Osteoblast (primary cell): ENCODE data around the gene EXOSC10. TPM values are rescaled to one million over a fixed set of nuclear protein-coding genes. Genes with fewer than 3 reads are reported as not detected.
"Not testable (repeated sequence)": the region's sequence is repeated elsewhere in the genome, so short reads cannot be mapped to it uniquely, and the experiment has no call there.

Source experiments
- DNase-seq: peaks from one replicate; pipeline ENCODE4 v3.0.0; 2011; ENCODE audit warnings: low spot score, mixed read lengths; ENCODE audit not compliant: insufficient read length; ENCODE audit errors: missing footprints
- H2AFZ ChIP-seq: 2 replicates; pipeline ENCODE4 v1.6.0; 2011; ENCODE audit warnings: mild to moderate bottlenecking, low read length
- H3K27ac ChIP-seq: 2 replicates; pipeline ENCODE4 v1.5.1; 2011; ENCODE audit warnings: mild to moderate bottlenecking, low read depth, low read length, moderate library complexity
- H3K27me3 ChIP-seq: 2 replicates; pipeline ENCODE4 v1.6.0; 2012; ENCODE audit warnings: mild to moderate bottlenecking, control low read depth, inconsistent platforms, low read length, moderate library complexity; ENCODE audit not compliant: insufficient read depth
- H3K36me3 ChIP-seq: 2 replicates; pipeline ENCODE4 v1.5.1; 2011; ENCODE audit warnings: mild to moderate bottlenecking, low read length, control low read depth, moderate library complexity; ENCODE audit not compliant: insufficient read depth
- H3K4me1 ChIP-seq: 2 replicates; pipeline ENCODE4 v1.5.1; 2011; ENCODE audit warnings: mild to moderate bottlenecking, low read length, control low read depth, moderate library complexity; ENCODE audit not compliant: insufficient read depth
- H3K4me2 ChIP-seq: 2 replicates; pipeline ENCODE4 v1.6.0; 2011; ENCODE audit warnings: mild to moderate bottlenecking, low read length; ENCODE audit not compliant: insufficient read depth
- H3K4me3 ChIP-seq: fragments of 200-600 bp; sonication (generic); 3 replicates; pipeline ENCODE4 v1.5.1; 2012; ENCODE audit warnings: mild to moderate bottlenecking, low read length, inconsistent platforms; ENCODE audit not compliant: insufficient read depth
- H3K79me2 ChIP-seq: 2 replicates; pipeline ENCODE4 v1.6.0; 2012; ENCODE audit warnings: mild to moderate bottlenecking, low read length, control low read depth, inconsistent platforms; ENCODE audit not compliant: insufficient read depth
- H3K9me3 ChIP-seq: 2 replicates; pipeline ENCODE4 v1.5.1; 2011; ENCODE audit warnings: low read depth, low read length, control low read depth
- H4K20me1 ChIP-seq: 2 replicates; pipeline ENCODE4 v1.6.0; 2012; ENCODE audit warnings: mild to moderate bottlenecking, low read length, control low read depth; ENCODE audit not compliant: insufficient read depth
- total RNA-seq: library from RNA; depleted of rRNA; stranded (reverse); fragments of >200 nt; gene quantifications from 2 replicates; pipeline ENCODE4 v1.2.3, GENCODE V29; 2012
- TF ChIP-seq, protein P1 (sequence below): IDR thresholded peaks from 2 replicates; pipeline ENCODE4 v1.5.1; 2011; ENCODE audit warnings: mild to moderate bottlenecking, low read depth, low read length, moderate library complexity; ENCODE audit errors: extremely low read depth

The EXOSC10 gene
- total RNA-seq, 1 donor, result 43.4 TPM

DNA sequence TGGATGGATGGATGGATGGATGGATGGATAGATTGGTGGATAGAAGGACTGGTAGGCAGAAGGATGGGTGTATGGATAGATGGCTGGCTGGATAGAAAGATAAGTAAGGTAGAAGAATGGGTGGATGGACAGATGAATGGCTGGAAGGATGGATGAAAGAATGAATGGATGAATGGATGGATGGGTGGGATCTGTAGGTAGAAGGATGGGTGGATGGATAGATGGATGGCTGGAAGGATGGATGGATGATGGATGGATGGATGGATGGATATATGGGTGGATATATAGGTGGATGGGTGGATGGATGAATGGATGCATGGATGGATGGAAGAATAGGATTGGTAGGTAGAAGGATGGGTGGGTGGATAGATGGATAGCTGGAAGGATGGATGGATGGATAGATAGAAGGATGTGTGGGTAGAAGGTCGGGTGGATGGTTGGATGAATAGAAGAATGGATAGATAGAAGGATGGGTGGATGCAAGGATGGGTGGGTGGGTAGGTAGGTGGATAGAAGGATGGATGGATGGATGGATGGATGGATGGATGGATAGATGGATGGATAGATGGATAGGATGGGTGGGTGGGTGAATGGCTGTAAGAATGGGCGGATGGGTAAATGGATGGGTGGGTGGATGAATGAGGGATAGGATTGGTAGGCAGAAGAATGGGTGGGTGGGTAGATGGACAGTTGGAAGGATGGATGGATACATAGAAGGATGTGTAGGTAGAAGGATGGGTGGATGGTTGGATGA, 60.1 kb downstream of the EXOSC10 start:
- no peak for DNase-seq
- H3K27me3 ChIP-seq, result peaks cover 10% of the 10 kb centered on the region
- peaks cover 4% of the 10 kb centered on the region for H3K4me1 ChIP-seq
- H2AFZ ChIP-seq, result no peak overlapping the region
- H3K27ac ChIP-seq, result no peak overlapping the region
- no peaks in the 10 kb centered on the region for H3K9me3 ChIP-seq
- no peak overlapping the region for H3K4me2 ChIP-seq
- no peaks in the 10 kb centered on the region for H3K36me3 ChIP-seq
- TF ChIP-seq, protein P1, sequence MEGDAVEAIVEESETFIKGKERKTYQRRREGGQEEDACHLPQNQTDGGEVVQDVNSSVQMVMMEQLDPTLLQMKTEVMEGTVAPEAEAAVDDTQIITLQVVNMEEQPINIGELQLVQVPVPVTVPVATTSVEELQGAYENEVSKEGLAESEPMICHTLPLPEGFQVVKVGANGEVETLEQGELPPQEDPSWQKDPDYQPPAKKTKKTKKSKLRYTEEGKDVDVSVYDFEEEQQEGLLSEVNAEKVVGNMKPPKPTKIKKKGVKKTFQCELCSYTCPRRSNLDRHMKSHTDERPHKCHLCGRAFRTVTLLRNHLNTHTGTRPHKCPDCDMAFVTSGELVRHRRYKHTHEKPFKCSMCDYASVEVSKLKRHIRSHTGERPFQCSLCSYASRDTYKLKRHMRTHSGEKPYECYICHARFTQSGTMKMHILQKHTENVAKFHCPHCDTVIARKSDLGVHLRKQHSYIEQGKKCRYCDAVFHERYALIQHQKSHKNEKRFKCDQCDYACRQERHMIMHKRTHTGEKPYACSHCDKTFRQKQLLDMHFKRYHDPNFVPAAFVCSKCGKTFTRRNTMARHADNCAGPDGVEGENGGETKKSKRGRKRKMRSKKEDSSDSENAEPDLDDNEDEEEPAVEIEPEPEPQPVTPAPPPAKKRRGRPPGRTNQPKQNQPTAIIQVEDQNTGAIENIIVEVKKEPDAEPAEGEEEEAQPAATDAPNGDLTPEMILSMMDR, result no peak
- no peaks in the 10 kb centered on the region for H4K20me1 ChIP-seq
- no peak overlapping the region for H3K4me3 ChIP-seq
- no peaks in the 10 kb centered on the region for H3K79me2 ChIP-seq

DNA sequence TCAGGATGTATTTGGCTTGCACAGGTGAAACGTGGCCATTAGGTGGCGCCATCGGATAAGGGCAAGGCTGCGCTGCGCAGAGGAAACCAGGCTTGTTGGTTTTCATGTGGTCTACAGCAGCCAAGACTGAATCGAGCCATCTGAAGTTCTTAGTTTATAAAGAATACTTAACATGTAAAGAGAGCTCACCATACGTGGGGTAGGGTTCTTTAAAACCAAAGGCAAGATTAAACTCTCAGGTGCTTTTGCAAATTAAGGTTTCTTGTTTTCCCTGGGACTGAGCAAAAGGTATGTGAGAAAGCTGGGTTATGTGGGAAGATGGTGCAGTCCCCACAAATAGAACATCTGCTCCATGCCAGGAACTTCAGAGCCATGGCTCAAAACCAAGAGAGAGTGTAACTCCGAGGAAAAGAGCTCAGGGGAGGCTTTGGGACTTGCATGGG, 61.9 kb downstream of the EXOSC10 start:
- TF ChIP-seq, protein P1, result peak; percentile 99
- peak; percentile 96 for DNase-seq
- H2AFZ ChIP-seq, result no peak overlapping the region
- H3K27me3 ChIP-seq, result peaks cover 10% of the 10 kb centered on the region
- no peaks in the 10 kb centered on the region for H3K36me3 ChIP-seq
- H3K27ac ChIP-seq, result no peak overlapping the region
- no peaks in the 10 kb centered on the region for H3K9me3 ChIP-seq
- H4K20me1 ChIP-seq, result no peaks in the 10 kb centered on the region
- H3K79me2 ChIP-seq, result no peaks in the 10 kb centered on the region
- H3K4me1 ChIP-seq, result peaks cover 4% of the 10 kb centered on the region
- no peak overlapping the region for H3K4me3 ChIP-seq
- H3K4me2 ChIP-seq, result no peak overlapping the region

DNA sequence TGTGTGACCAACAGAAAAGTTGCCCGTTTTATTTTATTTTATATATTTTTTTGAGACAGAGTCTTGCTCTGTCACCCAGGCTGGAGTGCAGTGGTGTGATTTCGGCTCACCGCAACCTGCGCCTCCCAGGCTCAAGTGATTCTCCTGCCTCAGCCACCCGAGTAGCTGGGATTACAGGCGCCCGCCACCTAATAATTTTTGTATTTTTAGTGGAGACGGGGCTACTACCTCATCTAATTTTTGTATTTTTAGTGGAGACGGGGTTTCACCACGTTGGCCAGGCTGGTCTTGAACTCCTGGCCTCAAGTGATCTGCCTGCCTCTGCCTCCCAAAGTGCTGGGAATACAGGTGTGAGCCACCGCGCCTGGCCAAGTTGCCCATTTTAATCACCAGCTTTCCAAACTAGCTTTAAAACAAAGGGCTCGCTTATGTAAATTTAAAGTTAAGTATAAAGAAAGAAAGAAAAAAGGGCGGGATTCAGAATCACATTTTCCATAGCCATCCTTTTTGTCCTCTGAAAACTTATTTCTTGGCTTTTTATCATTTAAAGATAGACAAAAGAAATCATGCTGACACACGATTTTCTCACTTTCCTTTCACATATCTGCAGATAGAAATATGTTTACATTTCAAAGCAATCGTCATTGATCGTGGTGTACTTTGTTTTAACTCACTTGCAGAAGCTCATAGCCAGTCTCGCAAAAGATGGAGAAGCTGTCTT, 62.5 kb downstream of the EXOSC10 start:
- not testable (repeated sequence) for H3K79me2 ChIP-seq, H2AFZ ChIP-seq, H3K4me1 ChIP-seq, H3K27ac ChIP-seq, H3K9me3 ChIP-seq, H4K20me1 ChIP-seq, H3K36me3 ChIP-seq, H3K4me2 ChIP-seq, DNase-seq, H3K27me3 ChIP-seq, H3K4me3 ChIP-seq

DNA sequence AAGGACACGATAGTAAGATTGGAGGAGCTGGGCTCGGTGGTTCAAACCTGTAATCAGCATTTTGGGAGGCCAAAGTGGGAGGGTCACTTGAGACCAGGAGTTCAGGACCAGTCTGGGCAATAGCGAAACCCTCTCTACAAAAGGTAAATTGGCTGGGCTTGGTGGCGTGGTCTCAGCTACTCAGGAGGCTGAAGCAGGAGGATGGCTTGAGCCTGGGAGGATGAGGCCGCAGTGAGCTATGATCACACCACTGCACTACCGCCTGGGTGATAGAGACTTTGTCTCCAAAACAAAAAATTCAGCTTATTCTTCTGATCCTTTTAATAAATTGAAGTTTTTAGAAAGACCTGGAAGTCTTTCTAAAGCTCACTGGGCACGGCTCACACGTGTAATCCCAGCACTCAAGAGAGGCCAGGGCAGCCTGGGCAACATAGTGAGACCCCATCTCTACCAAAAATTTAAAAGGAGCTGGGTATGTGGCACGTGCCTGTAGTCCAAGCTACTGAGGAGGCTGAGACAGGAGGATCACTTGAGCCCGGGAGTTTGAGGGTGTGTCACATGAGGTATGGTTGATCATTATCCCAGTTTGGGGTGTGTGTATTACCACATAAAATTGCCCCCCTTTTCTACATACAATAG, 67.9 kb downstream of the EXOSC10 start:
- H3K4me1 ChIP-seq, result no peaks in the 10 kb centered on the region
- TF ChIP-seq, protein P1, result no peak
- H2AFZ ChIP-seq, result no peak overlapping the region
- DNase-seq, result no peak
- H3K4me2 ChIP-seq, result no peak overlapping the region
- peaks cover 17% of the 10 kb centered on the region for H4K20me1 ChIP-seq
- H3K9me3 ChIP-seq, result no peaks in the 10 kb centered on the region
- no peak overlapping the region for H3K27ac ChIP-seq
- no peak overlapping the region for H3K4me3 ChIP-seq
- H3K36me3 ChIP-seq, result peaks cover 14% of the 10 kb centered on the region
- H3K27me3 ChIP-seq, result no peaks in the 10 kb centered on the region
- H3K79me2 ChIP-seq, result no peaks in the 10 kb centered on the region
